Adrenal gland (tissue), 5 donors: ENCODE data around the gene PDGFC.

Experiments
- POLR2A ChIP-seq, 2 donors: fragments of 450-650 bp; IDR thresholded peaks; one replicate each; pipeline ENCODE4 v1.6.1; 2017; ENCODE audit warnings: antibody characterized with exemption in 2 of 2, mild to moderate bottlenecking in 2 of 2, moderate library complexity in 1 of 2
- TF ChIP-seq, protein P1 (sequence below), 6 experiments: fragments of 450-650 bp in 4 of 6; fragments of 200-600 bp in 2 of 6; sonication (generic) in 1 of 6; IDR thresholded peaks; 1 replicate in 5 of 6; 2 replicates in 1 of 6; pipeline versions ENCODE4 v1.5.1 to v1.8.0; 2016 to 2021; ENCODE audit warnings: antibody characterized with exemption in 6 of 6, mild to moderate bottlenecking in 2 of 6, moderate library complexity in 1 of 6
- donor health status: DM: no; HTN: no; CAD: no.

DNA sequence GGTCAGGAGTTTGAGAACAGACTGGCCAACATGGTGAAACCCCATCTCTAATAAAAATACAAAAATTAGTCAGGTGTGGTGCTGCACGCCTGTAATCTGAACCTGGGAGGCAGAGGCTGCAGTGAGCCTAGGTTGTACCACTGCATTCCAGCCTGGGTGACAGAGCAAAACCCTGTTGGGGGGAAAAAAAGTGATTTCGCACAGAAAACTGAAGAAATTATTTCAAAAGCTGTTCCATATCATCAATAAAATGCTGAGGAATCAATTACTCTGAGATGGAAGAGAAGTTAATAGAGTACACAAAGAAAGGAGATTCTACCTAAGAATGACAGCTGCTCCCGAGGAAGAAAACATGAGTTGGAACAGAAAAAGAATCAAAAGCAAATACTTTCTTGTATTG is 95.9 kb downstream of the PDGFC start:
- TF ChIP-seq, protein P1, sequence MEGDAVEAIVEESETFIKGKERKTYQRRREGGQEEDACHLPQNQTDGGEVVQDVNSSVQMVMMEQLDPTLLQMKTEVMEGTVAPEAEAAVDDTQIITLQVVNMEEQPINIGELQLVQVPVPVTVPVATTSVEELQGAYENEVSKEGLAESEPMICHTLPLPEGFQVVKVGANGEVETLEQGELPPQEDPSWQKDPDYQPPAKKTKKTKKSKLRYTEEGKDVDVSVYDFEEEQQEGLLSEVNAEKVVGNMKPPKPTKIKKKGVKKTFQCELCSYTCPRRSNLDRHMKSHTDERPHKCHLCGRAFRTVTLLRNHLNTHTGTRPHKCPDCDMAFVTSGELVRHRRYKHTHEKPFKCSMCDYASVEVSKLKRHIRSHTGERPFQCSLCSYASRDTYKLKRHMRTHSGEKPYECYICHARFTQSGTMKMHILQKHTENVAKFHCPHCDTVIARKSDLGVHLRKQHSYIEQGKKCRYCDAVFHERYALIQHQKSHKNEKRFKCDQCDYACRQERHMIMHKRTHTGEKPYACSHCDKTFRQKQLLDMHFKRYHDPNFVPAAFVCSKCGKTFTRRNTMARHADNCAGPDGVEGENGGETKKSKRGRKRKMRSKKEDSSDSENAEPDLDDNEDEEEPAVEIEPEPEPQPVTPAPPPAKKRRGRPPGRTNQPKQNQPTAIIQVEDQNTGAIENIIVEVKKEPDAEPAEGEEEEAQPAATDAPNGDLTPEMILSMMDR (IDR thresholded peaks at IDR 0.05): no peak
- no peak for TF ChIP-seq POLR2A (IDR thresholded peaks at IDR 0.05)
